Bronchial epithelial cell (primary cell): Measurements from ENCODE around the gene EML4. TPM values are rescaled to one million over a fixed set of nuclear protein-coding genes. Genes with fewer than 3 reads are reported as not detected.
"Not testable (repeated sequence)": the region's sequence is repeated elsewhere in the genome, so short reads cannot be mapped to it uniquely, and the experiment has no call there.

Experiments used
- DNase-seq: peaks from one replicate; pipeline ENCODE4 v3.0.0-alpha.2; 2010; ENCODE audit warnings: low read depth
- FAIRE-seq: peaks from 2 replicates; lab custom pipeline; 2011; peaks lifted over from hg19 to GRCh38; lab: Jason Lieb, UNC
- H3K27me3 ChIP-seq: 2 replicates; pipeline ENCODE4 v1.5.1; 2011; ENCODE audit warnings: low read length; ENCODE audit not compliant: control insufficient read depth, insufficient read depth
- H3K36me3 ChIP-seq: 2 replicates; pipeline ENCODE4 v1.5.1; 2011; ENCODE audit warnings: low read length; ENCODE audit not compliant: control insufficient read depth, insufficient read depth
- H3K4me3 ChIP-seq: 2 replicates; pipeline ENCODE4 v1.5.1; 2011; ENCODE audit warnings: mild to moderate bottlenecking, low read depth, low read length, control low read depth
- CTCF ChIP-seq: IDR thresholded peaks from 2 replicates; pipeline ENCODE4 v1.5.1; 2011; ENCODE audit warnings: mild to moderate bottlenecking, moderate library complexity, low read length, control low read depth, inconsistent platforms; ENCODE audit not compliant: insufficient read depth, severe bottlenecking
- total RNA-seq: library from RNA; depleted of rRNA; stranded (reverse); fragments of >200 nt; gene quantifications from 2 replicates; pipeline ENCODE4 v1.2.1, GENCODE V29; 2014

The EML4 gene
- total RNA-seq, 1 donor from 2014 or later = 26.3 TPM

- no peak for FAIRE-seq
- no peak for TF ChIP-seq CTCF
These were observed 3.4 kb downstream of the EML4 start for GRCh38 chr2:42172566-42172965.

GRCh38 chr2:42173467-42173866 lies 4.3 kb downstream of the EML4 start:
- not testable (repeated sequence) for DNase-seq, H3K36me3 ChIP-seq, FAIRE-seq, H3K27me3 ChIP-seq, H3K4me3 ChIP-seq

More at GRCh38 chr2:42172566-42172965, 3.4 kb downstream of the EML4 start:
- no peak for DNase-seq
- Histone ChIP-seq H3K27me3 (no peaks in the 10 kb centered on the region), H3K36me3 (no peaks in the 10 kb centered on the region), H3K4me3 (no peak overlapping the region)

GRCh38 chr2:42176992-42177738 lies 8.0 kb downstream of the EML4 start:
- TF ChIP-seq CTCF = no peak
- no peak for DNase-seq
- Histone ChIP-seq H3K36me3 (no peaks in the 10 kb centered on the region), H3K4me3 (no peak overlapping the region), H3K27me3 (no peaks in the 10 kb centered on the region)
- FAIRE-seq = no peak

GRCh38 chr2:42178335-42178734 lies 9.2 kb downstream of the EML4 start:
- DNase-seq (no peak), FAIRE-seq (no peak)
- Histone ChIP-seq H3K4me3 (no peak overlapping the region), H3K27me3 (no peaks in the 10 kb centered on the region), H3K36me3 (no peaks in the 10 kb centered on the region)
- no peak for TF ChIP-seq CTCF

GRCh38 chr2:42180300-42180699 lies 11.1 kb downstream of the EML4 start:
- no peak for FAIRE-seq
- Histone ChIP-seq H3K4me3 (no peak overlapping the region), H3K27me3 (no peaks in the 10 kb centered on the region), H3K36me3 (no peaks in the 10 kb centered on the region)
- no peak for TF ChIP-seq CTCF
- no peak for DNase-seq

- FAIRE-seq (no peak), DNase-seq (no peak)
- Histone ChIP-seq H3K4me3 (no peak overlapping the region), H3K27me3 (no peaks in the 10 kb centered on the region), H3K36me3 (no peaks in the 10 kb centered on the region)
- TF ChIP-seq CTCF = no peak
These were observed 13.6 kb downstream of the EML4 start for GRCh38 chr2:42182654-42183308.
